ENCODE results near the gene DLAT. TPM values are rescaled to one million over a fixed set of nuclear protein-coding genes. Genes with fewer than 3 reads are reported as not detected.

The DLAT gene
- total RNA-seq, 1 donor, result 36.6 TPM

DNA sequence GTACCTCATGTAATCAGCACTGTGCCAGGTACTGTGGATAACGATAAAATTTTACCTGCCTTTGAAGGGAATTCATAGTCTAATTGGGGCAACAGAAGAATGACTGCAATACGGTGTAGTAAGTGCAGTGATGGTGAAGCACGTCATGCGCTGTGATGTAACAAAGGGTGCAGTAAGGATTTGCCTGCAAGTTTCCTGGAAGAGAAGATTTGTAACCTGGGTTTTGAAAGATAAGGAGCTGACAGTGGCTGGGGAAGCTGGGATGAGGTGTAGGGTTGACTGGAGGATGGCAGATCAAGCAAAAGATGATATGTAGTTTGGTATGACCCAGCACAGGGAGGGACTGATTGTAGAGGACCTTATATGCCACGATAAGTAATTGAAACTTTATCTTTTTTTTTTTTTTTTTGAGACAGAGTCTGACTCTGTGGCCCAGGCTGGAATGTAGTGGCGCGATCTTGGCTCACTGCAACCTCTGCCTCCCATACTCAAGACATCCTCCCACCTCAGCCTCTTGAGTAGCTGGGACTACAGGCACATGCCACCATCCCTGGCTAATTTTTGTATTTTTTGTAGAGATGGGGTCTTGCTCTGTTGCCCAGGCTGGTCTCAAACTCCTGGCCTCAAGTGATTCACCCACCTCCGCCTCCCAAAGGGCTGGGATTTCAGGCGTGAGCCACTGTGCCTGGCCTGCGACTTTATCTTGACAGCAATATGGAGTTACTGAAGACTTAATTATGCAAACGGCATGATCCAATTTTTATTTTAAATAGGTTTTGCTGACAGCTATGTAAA is 72.7 kb downstream of the DLAT start:
- Histone ChIP-seq H3K4me1 (ENCODE audit: insufficient read depth, low read length) (peaks cover 3% of the 10 kb centered on the region), H3K79me2 (ENCODE audit: insufficient read depth, low read length) (no peaks in the 10 kb centered on the region), H3K4me3 (ENCODE audit: insufficient read depth, low read length) (no peak overlapping the region), H3K9me3 (ENCODE audit: low read depth, low read length) (no peaks in the 10 kb centered on the region), H3K36me3 (ENCODE audit: insufficient read depth, low read length) (peaks cover 22% of the 10 kb centered on the region), H3K27ac (ENCODE audit: low read depth, low read length) (no peak overlapping the region), H2AFZ (ENCODE audit: low read length) (no peak overlapping the region), H3K27me3 (ENCODE audit: insufficient read depth, low read length) (no peaks in the 10 kb centered on the region), H3K4me2 (ENCODE audit: insufficient read depth, low read length) (no peak overlapping the region), H4K20me1 (ENCODE audit: insufficient read depth, low read length) (no peaks in the 10 kb centered on the region)
- no peak for TF ChIP-seq CTCF (IDR thresholded peaks at IDR 0.05; ENCODE audit: extremely low read depth, low read depth, low read length)
- no peak for DNase-seq (ENCODE audit: insufficient read length, low spot score, missing footprints)

GRCh38 chr11:112100462-112100861 is 75.3 kb downstream of the DLAT start:
- DNase-seq (ENCODE audit: insufficient read length, low spot score, missing footprints), result peak; percentile 62
- H3K4me3 ChIP-seq (ENCODE audit: insufficient read depth, low read length), result no peak overlapping the region
- H3K4me1 ChIP-seq (ENCODE audit: insufficient read depth, low read length), result peaks cover 3% of the 10 kb centered on the region
- H3K4me2 ChIP-seq (ENCODE audit: insufficient read depth, low read length), result no peak overlapping the region
- H3K79me2 ChIP-seq (ENCODE audit: insufficient read depth, low read length), result no peaks in the 10 kb centered on the region
- H2AFZ ChIP-seq (ENCODE audit: low read length), result no peak overlapping the region
- H3K27me3 ChIP-seq (ENCODE audit: insufficient read depth, low read length), result no peaks in the 10 kb centered on the region
- peaks cover 6% of the 10 kb centered on the region for H3K36me3 ChIP-seq (ENCODE audit: insufficient read depth, low read length)
- no peak overlapping the region for H3K27ac ChIP-seq (ENCODE audit: low read depth, low read length)
- H3K9me3 ChIP-seq (ENCODE audit: low read depth, low read length), result no peaks in the 10 kb centered on the region
- no peak for TF ChIP-seq CTCF (IDR thresholded peaks at IDR 0.05; ENCODE audit: extremely low read depth, low read depth, low read length)
- H4K20me1 ChIP-seq (ENCODE audit: insufficient read depth, low read length), result no peaks in the 10 kb centered on the region

GRCh38 chr11:112103446-112103845 is 78.2 kb downstream of the DLAT start:
- H3K36me3 ChIP-seq (ENCODE audit: insufficient read depth, low read length), result no peaks in the 10 kb centered on the region
- no peaks in the 10 kb centered on the region for H3K9me3 ChIP-seq (ENCODE audit: low read depth, low read length)
- H3K79me2 ChIP-seq (ENCODE audit: insufficient read depth, low read length), result no peaks in the 10 kb centered on the region
- H3K27ac ChIP-seq (ENCODE audit: low read depth, low read length), result no peak overlapping the region
- H4K20me1 ChIP-seq (ENCODE audit: insufficient read depth, low read length), result no peaks in the 10 kb centered on the region
- H3K4me1 ChIP-seq (ENCODE audit: insufficient read depth, low read length), result peaks cover 3% of the 10 kb centered on the region
- no peak overlapping the region for H3K4me3 ChIP-seq (ENCODE audit: insufficient read depth, low read length)
- DNase-seq (ENCODE audit: insufficient read length, low spot score, missing footprints), result peak; percentile 26
- H2AFZ ChIP-seq (ENCODE audit: low read length), result no peak overlapping the region
- no peak overlapping the region for H3K4me2 ChIP-seq (ENCODE audit: insufficient read depth, low read length)
- no peak for TF ChIP-seq CTCF (IDR thresholded peaks at IDR 0.05; ENCODE audit: extremely low read depth, low read depth, low read length)
- H3K27me3 ChIP-seq (ENCODE audit: insufficient read depth, low read length), result no peaks in the 10 kb centered on the region

- Histone ChIP-seq H4K20me1 (ENCODE audit: insufficient read depth, low read length) (no peaks in the 10 kb centered on the region), H3K27ac (ENCODE audit: low read depth, low read length) (no peak overlapping the region), H3K4me2 (ENCODE audit: insufficient read depth, low read length) (no peak overlapping the region), H3K79me2 (ENCODE audit: insufficient read depth, low read length) (no peaks in the 10 kb centered on the region), H3K9me3 (ENCODE audit: low read depth, low read length) (no peaks in the 10 kb centered on the region), H3K27me3 (ENCODE audit: insufficient read depth, low read length) (no peaks in the 10 kb centered on the region), H2AFZ (ENCODE audit: low read length) (no peak overlapping the region), H3K36me3 (ENCODE audit: insufficient read depth, low read length) (no peaks in the 10 kb centered on the region), H3K4me1 (ENCODE audit: insufficient read depth, low read length) (no peaks in the 10 kb centered on the region), H3K4me3 (ENCODE audit: insufficient read depth, low read length) (no peak overlapping the region)
- TF ChIP-seq CTCF (IDR thresholded peaks at IDR 0.05; ENCODE audit: extremely low read depth, low read depth, low read length), result no peak
- DNase-seq (ENCODE audit: insufficient read length, low spot score, missing footprints), result no peak
These were observed 80.9 kb downstream of the DLAT start for GRCh38 chr11:112106070-112106469.

Small RNAs within 50 kb of the gene (small RNA-seq; reads per million reads assigned to genes)
- not detected for gene AP000907.3
- not detected for gene RNU6-893P

Other genes starting within 250 kb of the DLAT start
- gene ALG9, start 153.8 kb upstream of the DLAT start, total RNA-seq, result 35.8 and 36.8 TPM in 2 replicates
- gene FDXACB1, start 146.2 kb upstream of the DLAT start, total RNA-seq, result 1.4 and 1.5 TPM in 2 replicates
- gene CFAP68, start 145.9 kb upstream of the DLAT start, total RNA-seq, result 8.3 and 10.9 TPM in 2 replicates
- gene CRYAB, start 113.6 kb upstream of the DLAT start, total RNA-seq, result 54.3 and 55.4 TPM in 2 replicates
- 2.1 and 2.2 TPM in 2 replicates for gene HSPB2, start 112.7 kb upstream of the DLAT start, total RNA-seq
- gene C11orf52, start 106.5 kb upstream of the DLAT start, total RNA-seq, result 1.2 and 1.4 TPM in 2 replicates
- 27.4 and 28.6 TPM in 2 replicates for gene DIXDC1, start 88.1 kb upstream of the DLAT start, total RNA-seq
- 2.7 and 2.9 TPM in 2 replicates for gene PIH1D2, start 48.6 kb downstream of the DLAT start, total RNA-seq
- 33.9 and 37.6 TPM in 2 replicates for gene NKAPD1, start 48.9 kb downstream of the DLAT start, total RNA-seq
- 34.2 and 39.8 TPM in 2 replicates for gene TIMM8B, start 61.3 kb downstream of the DLAT start, total RNA-seq
- 100 and 119 TPM in 2 replicates for gene SDHD, start 61.5 kb downstream of the DLAT start, total RNA-seq
- gene IL18, start 138.7 kb downstream of the DLAT start, total RNA-seq, result 0.59 TPM in 1 of 2 replicates, not detected in the other
- 0.59 TPM in 1 of 2 replicates, not detected in the other for gene TEX12, start 142.0 kb downstream of the DLAT start, total RNA-seq
- 0.72 and 2.4 TPM in 2 replicates for gene BCO2, start 150.1 kb downstream of the DLAT start, total RNA-seq
- gene PTS, start 201.0 kb downstream of the DLAT start, total RNA-seq, result 48.0 and 56.5 TPM in 2 replicates
- not detected in 2 replicates for gene PLET1, start 235.5 kb downstream of the DLAT start, total RNA-seq